Measurements from ENCODE around the gene ABCB9. TPM values are rescaled to one million over a fixed set of nuclear protein-coding genes. Genes with fewer than 3 reads are reported as not detected.
A peak's percentile ranks its signal among the peaks of the same experiment; 100 is the strongest.

The ABCB9 gene
- total RNA-seq, 1 experiment from 2014 or later: 6.3 TPM

GRCh38 chr12:122951979-122952892 is 14.0 kb downstream of the ABCB9 start:
- Mint-ChIP-seq H3K36me3 (no peaks in the 10 kb centered on the region), H3K27ac (no peak overlapping the region), H3K4me3 (no peak overlapping the region), H3K9me3 (no peaks in the 10 kb centered on the region), H3K27me3 (ENCODE audit: low read depth) (no peaks in the 10 kb centered on the region), H3K4me1 (no peaks in the 10 kb centered on the region)
- DNase-seq (ENCODE audit: low spot score): peak; percentile 75
- POLR2A ChIA-PET: no interaction called here
- ATAC-seq: peak; percentile 97
- CTCF ChIA-PET: interaction anchor here (0.5 to 7.1 kb wide), 13 partner anchors 37 to 314 kb away, joined by 3 to 67 read pairs (median 3); no protein-coding TSS in a partner anchor
- no peak for TF ChIP-seq NR3C1 (CRISPR knock-in tag; conservative IDR thresholded peaks at IDR 0.05; ENCODE audit: low read depth)
- no peak for TF ChIP-seq PREB (CRISPR knock-in tag; IDR thresholded peaks at IDR 0.05; ENCODE audit: borderline replicate concordance)
- TF ChIP-seq ATF6 (CRISPR knock-in tag; IDR thresholded peaks at IDR 0.05): no peak
- TF ChIP-seq NR1H2 (CRISPR knock-in tag; IDR thresholded peaks at IDR 0.05): no peak
- no peak for TF ChIP-seq ARID4B (CRISPR knock-in tag; IDR thresholded peaks at IDR 0.05; ENCODE audit: borderline replicate concordance)
- peak; percentile 37; the same call in 1 of the 2 replicates for TF ChIP-seq CTCF (IDR thresholded peaks at IDR 0.05)
- no peak for TF ChIP-seq ELF4 (CRISPR knock-in tag; IDR thresholded peaks at IDR 0.05; ENCODE audit: low read depth)
- TF ChIP-seq AR (CRISPR knock-in tag; IDR thresholded peaks at IDR 0.05): no peak
- peak; percentile 75; the same call in 1 of the 2 replicates for TF ChIP-seq ZNF121 (CRISPR knock-in tag; IDR thresholded peaks at IDR 0.05)
- no peak for TF ChIP-seq ETV6 (CRISPR knock-in tag; IDR thresholded peaks at IDR 0.05)
- no peak for TF ChIP-seq E2F4 (CRISPR knock-in tag; IDR thresholded peaks at IDR 0.05; ENCODE audit: borderline replicate concordance, low read depth)
- no peak for TF ChIP-seq E2F1 (CRISPR knock-in tag; IDR thresholded peaks at IDR 0.05)
- TF ChIP-seq MLX (CRISPR knock-in tag; IDR thresholded peaks at IDR 0.05): no peak
